HG03558 (cell line): ENCODE data around the gene BNIP5.
"Not testable (repeated sequence)": the region's sequence is repeated elsewhere in the genome, so short reads cannot be mapped to it uniquely, and the experiment has no call there.

Experiments used
- ATAC-seq: cut with Tn5 transposase; IDR thresholded peaks from one replicate; pipeline ENCODE4 v1.9.1; 2021; ENCODE audit warnings: moderate number of reproducible peaks; ENCODE audit not compliant: unreplicated experiment; ENCODE audit errors: extremely low read depth

Gene BNIP5

DNA sequence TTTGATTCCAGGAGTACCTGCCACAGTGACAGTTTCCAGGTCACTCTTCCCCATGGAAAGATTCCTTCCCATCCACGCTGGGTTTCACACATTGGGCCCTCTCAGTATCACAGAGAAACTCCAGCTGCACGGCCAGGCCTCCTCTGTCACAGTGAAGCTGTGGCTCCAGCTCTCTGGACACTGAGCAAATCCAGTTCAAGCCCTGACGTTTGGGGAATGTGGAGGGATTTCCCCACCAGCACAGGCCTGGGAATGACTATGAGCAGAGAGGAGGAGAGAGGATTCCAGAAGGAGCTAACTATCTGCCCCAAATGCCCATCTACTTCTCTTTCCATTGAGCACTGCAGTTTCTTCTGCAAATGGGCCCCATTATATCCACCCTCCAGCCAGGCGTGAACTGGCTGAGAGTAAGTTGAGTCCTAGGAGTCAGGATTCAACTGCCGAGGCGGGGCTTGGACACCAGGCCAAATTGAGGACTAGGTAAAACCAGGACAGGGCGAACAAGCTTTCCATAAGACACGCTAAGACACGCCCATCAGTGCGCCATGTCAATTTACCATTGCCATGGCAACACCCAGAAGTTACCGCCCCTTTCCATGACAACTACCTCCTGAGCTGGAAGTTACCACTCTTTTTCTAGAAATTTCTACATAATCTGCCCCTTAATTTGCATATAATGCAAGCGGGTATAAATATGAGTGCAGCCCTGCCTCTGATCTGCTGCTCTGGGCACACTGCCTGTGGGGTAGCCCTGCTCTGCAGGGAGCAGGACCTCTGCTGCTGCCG, 9.2 kb upstream of the BNIP5 start:
- ATAC-seq: no peak

GRCh38 chr6:36343109-36343680, 6.5 kb upstream of the BNIP5 start:
- ATAC-seq: no peak

GRCh38 chr6:36340618-36341454, 4.1 kb upstream of the BNIP5 start:
- ATAC-seq: no peak

DNA sequence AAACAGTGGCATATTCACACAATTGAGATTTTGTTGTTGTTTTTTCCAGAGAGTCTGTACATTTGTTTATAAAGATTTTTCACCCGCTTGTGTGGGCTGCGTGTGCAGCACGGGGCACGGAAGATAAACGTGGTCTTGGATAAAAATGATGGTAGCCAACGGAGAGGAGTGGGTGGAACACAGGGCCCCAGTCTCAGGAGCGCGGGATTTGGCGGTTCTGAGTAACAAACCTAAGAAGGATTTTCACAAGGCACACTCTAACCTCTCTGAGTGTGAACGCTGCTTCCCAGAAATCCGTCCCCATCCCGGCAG, 3.6 kb upstream of the BNIP5 start:
- no peak for ATAC-seq

GRCh38 chr6:36339146-36339545, 2.5 kb upstream of the BNIP5 start:
- no peak for ATAC-seq

DNA sequence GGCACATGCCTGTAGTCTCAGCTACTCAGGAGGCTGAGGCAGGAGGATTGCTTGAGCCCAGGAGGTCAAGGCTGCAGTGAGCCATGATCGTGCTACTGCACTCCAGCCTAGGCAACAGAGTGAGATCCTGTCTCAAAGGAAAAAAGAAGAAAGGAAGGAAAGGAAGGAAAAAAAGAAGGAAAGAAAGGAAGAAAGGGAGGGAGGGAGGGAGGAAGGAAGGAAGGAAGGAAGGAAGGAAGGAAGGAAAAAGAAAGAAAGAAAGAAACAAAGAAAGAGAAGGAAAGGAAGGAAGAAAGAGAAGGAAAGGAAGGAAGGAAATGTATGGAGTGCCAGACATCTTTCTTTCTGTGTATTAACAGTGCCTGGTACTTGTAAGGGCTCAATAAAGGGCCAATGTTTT, 1.5 kb upstream of the BNIP5 start:
- not testable (repeated sequence) for ATAC-seq

DNA sequence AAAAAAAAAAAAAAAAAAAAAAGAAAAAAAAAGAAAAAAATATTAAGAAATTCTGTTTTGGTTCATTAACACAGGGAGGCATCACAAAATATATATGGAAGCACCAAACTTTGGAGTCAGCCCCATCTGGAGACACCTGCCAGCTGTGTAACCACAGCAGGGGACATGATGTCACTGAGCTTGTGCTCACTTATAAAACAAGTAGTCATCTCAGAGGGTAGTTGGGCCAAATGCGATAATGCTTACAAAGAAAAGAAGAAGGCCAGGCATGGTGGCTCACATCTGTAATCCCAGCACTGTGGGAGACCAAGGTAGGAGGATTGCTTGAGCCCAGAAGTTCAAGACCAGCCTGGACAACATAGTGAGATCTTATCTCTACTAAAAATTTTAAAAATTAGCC, 1.1 kb upstream of the BNIP5 start:
- ATAC-seq: no peak

- no peak for ATAC-seq
Observed at GRCh38 chr6:36336208-36336710, 429 bp downstream of the BNIP5 start.

GRCh38 chr6:36335465-36336207, 1.1 kb downstream of the BNIP5 start:
- ATAC-seq: no peak

- ATAC-seq: no peak
Observed at GRCh38 chr6:36334832-36335459, 1.7 kb downstream of the BNIP5 start.

- ATAC-seq: no peak
Observed at GRCh38 chr6:36333931-36334725, 2.6 kb downstream of the BNIP5 start.

- no peak for ATAC-seq
Observed at GRCh38 chr6:36333171-36333895, 3.4 kb downstream of the BNIP5 start.

GRCh38 chr6:36331381-36331780, 5.3 kb downstream of the BNIP5 start:
- no peak for ATAC-seq

GRCh38 chr6:36330366-36330765, 6.3 kb downstream of the BNIP5 start:
- no peak for ATAC-seq

GRCh38 chr6:36329798-36330291, 6.8 kb downstream of the BNIP5 start:
- ATAC-seq: no peak

DNA sequence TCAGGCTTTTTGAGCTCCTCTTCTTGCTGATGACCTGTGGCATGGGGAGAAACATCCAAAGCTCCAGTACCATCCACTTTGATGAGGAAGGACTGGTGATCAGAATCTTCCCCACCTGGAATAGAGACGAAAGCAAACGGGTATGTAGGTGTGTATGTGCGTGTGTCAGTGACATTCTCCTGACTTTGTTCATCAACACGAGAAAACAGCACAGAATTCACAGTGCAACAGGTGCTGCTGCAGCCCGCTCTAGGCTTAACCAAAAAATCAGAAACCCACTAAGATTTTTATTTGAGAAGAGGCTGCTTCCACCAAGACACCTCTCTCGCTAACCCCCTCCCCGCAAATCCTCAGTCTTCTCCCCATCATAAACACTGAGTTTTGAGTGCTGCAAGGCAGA, 8.1 kb downstream of the BNIP5 start:
- no peak for ATAC-seq

- ATAC-seq: no peak
Observed at GRCh38 chr6:36327919-36328236, 8.8 kb downstream of the BNIP5 start.

- no peak for ATAC-seq
Observed at GRCh38 chr6:36327226-36327918, 9.3 kb downstream of the BNIP5 start.
